Fibroblast of the aortic adventitia (primary cell): ENCODE measurements around the gene ISM2. TPM values are rescaled to one million over a fixed set of nuclear protein-coding genes. Genes with fewer than 3 reads are reported as not detected.
A peak's percentile ranks its signal among the peaks of the same experiment; 100 is the strongest.
"Not testable (repeated sequence)": the region's sequence is repeated elsewhere in the genome, so short reads cannot be mapped to it uniquely, and the experiment has no call there.

ENCODE experiments used
- DNase-seq: peaks from one replicate; pipeline ENCODE4 v3.0.0-alpha.2; 2010; ENCODE audit warnings: low read depth
- H3K4me3 ChIP-seq: 2 replicates; pipeline ENCODE4 v1.5.1; 2011; ENCODE audit warnings: low read depth, mild to moderate bottlenecking, control low read depth, low read length, moderate library complexity
- CTCF ChIP-seq: IDR thresholded peaks from 2 replicates; pipeline ENCODE4 v1.5.1; 2011; ENCODE audit warnings: mild to moderate bottlenecking, low read length, control low read depth, inconsistent platforms; ENCODE audit not compliant: insufficient read depth
- total RNA-seq: library from RNA; depleted of rRNA; stranded (reverse); fragments of >200 nt; gene quantifications from 2 replicates; pipeline ENCODE4 v1.2.3, GENCODE V29; 2012; ENCODE audit warnings: low replicate concordance

Gene ISM2
- total RNA-seq, 1 donor: 0.09 TPM

- peak; percentile 34 for DNase-seq
- TF ChIP-seq CTCF: no peak
- no peak overlapping the region for H3K4me3 ChIP-seq
Measured at GRCh38 chr14:77542421-77543239, 44.0 kb upstream of the ISM2 start.

GRCh38 chr14:77541905-77542304 lies 43.3 kb upstream of the ISM2 start:
- no peak for DNase-seq
- no peak for TF ChIP-seq CTCF
- no peak overlapping the region for H3K4me3 ChIP-seq

GRCh38 chr14:77536951-77537350 lies 38.3 kb upstream of the ISM2 start:
- DNase-seq, H3K4me3 ChIP-seq: not testable (repeated sequence)

- DNase-seq: no peak
- no peak for TF ChIP-seq CTCF
- no peak overlapping the region for H3K4me3 ChIP-seq
Measured at GRCh38 chr14:77531071-77531470, 32.5 kb upstream of the ISM2 start.

GRCh38 chr14:77529963-77530362 lies 31.3 kb upstream of the ISM2 start:
- no peak overlapping the region for H3K4me3 ChIP-seq
- no peak for DNase-seq
- TF ChIP-seq CTCF: no peak

GRCh38 chr14:77529213-77529612 lies 30.6 kb upstream of the ISM2 start:
- H3K4me3 ChIP-seq: no peak overlapping the region
- TF ChIP-seq CTCF: no peak
- DNase-seq: no peak

- not testable (repeated sequence) for DNase-seq, H3K4me3 ChIP-seq
Measured at GRCh38 chr14:77528701-77529100, 30.1 kb upstream of the ISM2 start.

- no peak for TF ChIP-seq CTCF
- no peak overlapping the region for H3K4me3 ChIP-seq
- no peak for DNase-seq
Measured at GRCh38 chr14:77526266-77526665, 27.6 kb upstream of the ISM2 start.
